GM23338 (cell line): ENCODE measurements around the gene CEMIP2. TPM values are rescaled to one million over a fixed set of nuclear protein-coding genes. Genes with fewer than 3 reads are reported as not detected.

Source experiments
- ATAC-seq: fragments of 200-7000 bp; cut with Tn5 transposase; 3 replicates; pipeline ENCODE4 v1.9.1; 2020
- DNase-seq: peaks from one replicate; pipeline ENCODE4 v3.0.0-alpha.2; 2015; ENCODE audit warnings: low spot score
- H2AFZ ChIP-seq: fragments of 200-600 bp; sonication (generic); 2 replicates; pipeline ENCODE4 v1.8.0; 2016; ENCODE audit warnings: antibody characterized with exemption, mild to moderate bottlenecking, moderate library complexity
- H3F3A ChIP-seq: fragments of 200-600 bp; sonication (generic); replicated peaks from 2 replicates; pipeline ENCODE4 v1.8.0; 2017; ENCODE audit warnings: antibody characterized with exemption, mixed run types, low read depth
- H3K27ac ChIP-seq: fragments of 200-600 bp; sonication (generic); 2 replicates; pipeline ENCODE4 v1.6.1; 2016; ENCODE audit warnings: low read depth
- H3K27me3 ChIP-seq: fragments of 200-600 bp; sonication (generic); 2 replicates; pipeline ENCODE4 v1.8.0; 2016; ENCODE audit warnings: mild to moderate bottlenecking, mixed run types, moderate library complexity; ENCODE audit not compliant: insufficient read depth
- H3K36me3 ChIP-seq: fragments of 200-600 bp; sonication (generic); 2 replicates; pipeline ENCODE4 v1.8.0; 2016; ENCODE audit warnings: mild to moderate bottlenecking; ENCODE audit not compliant: insufficient read depth
- H3K4me1 ChIP-seq: fragments of 200-600 bp; sonication (generic); 2 replicates; pipeline ENCODE4 v1.8.0; 2016; ENCODE audit warnings: mild to moderate bottlenecking, moderate library complexity; ENCODE audit not compliant: insufficient read depth
- H3K4me2 ChIP-seq: fragments of 200-600 bp; sonication (generic); 2 replicates; pipeline ENCODE4 v1.7.1; 2017; ENCODE audit warnings: mixed run types
- H3K4me3 ChIP-seq: fragments of 200-600 bp; sonication (generic); 2 replicates; pipeline ENCODE4 v1.6.1; 2016; ENCODE audit warnings: mixed run types
- H3K79me2 ChIP-seq: fragments of 200-600 bp; sonication (generic); replicated peaks from 2 replicates; pipeline ENCODE4 v1.8.0; 2017; ENCODE audit warnings: mild to moderate bottlenecking; ENCODE audit not compliant: insufficient read depth
- H3K9me2 ChIP-seq: fragments of 200-600 bp; sonication (generic); 2 replicates; pipeline ENCODE4 v1.8.0; 2017; ENCODE audit not compliant: insufficient read depth
- H4K20me1 ChIP-seq: fragments of 200-600 bp; sonication (generic); replicated peaks from 2 replicates; pipeline ENCODE4 v1.8.0; 2017; ENCODE audit warnings: mild to moderate bottlenecking; ENCODE audit not compliant: insufficient read depth
- H3K27ac Mint-ChIP-seq: 2 replicates; pipeline ENCODE4 v1.8.0; 2020; ENCODE audit warnings: inconsistent platforms, mild to moderate bottlenecking, moderate library complexity, mixed read lengths
- H3K27me3 Mint-ChIP-seq: 3 replicates; pipeline ENCODE4 v1.8.0; 2022; ENCODE audit warnings: low read depth, mild to moderate bottlenecking, moderate library complexity, mixed read lengths, inconsistent platforms; ENCODE audit not compliant: insufficient read depth, poor library complexity
- H3K36me3 Mint-ChIP-seq: 3 replicates; pipeline ENCODE4 v1.8.0; 2021; ENCODE audit warnings: low read depth, mild to moderate bottlenecking, inconsistent platforms, moderate library complexity, mixed read lengths
- H3K4me1 Mint-ChIP-seq: 3 replicates; pipeline ENCODE4 v1.8.0; 2020; ENCODE audit warnings: mild to moderate bottlenecking, inconsistent platforms, mixed read lengths
- H3K4me3 Mint-ChIP-seq: 3 replicates; pipeline ENCODE4 v1.8.0; 2021; ENCODE audit warnings: moderate library complexity, mild to moderate bottlenecking, inconsistent platforms, mixed read lengths
- H3K9me3 Mint-ChIP-seq: 3 replicates; pipeline ENCODE4 v1.8.0; 2020; ENCODE audit warnings: moderate library complexity, mild to moderate bottlenecking, inconsistent platforms, mixed read lengths
- EZH2 ChIP-seq: fragments of 200-600 bp; sonication (generic); IDR thresholded peaks from one replicate; pipeline ENCODE4 v1.8.0; 2017; ENCODE audit warnings: antibody characterized with exemption, mild to moderate bottlenecking, low read depth; ENCODE audit not compliant: unreplicated experiment
- EZH2phosphoT487 ChIP-seq: fragments of 200-600 bp; sonication (generic); IDR thresholded peaks from one replicate; pipeline ENCODE4 v1.8.1; 2018; ENCODE audit warnings: antibody characterized with exemption; ENCODE audit not compliant: unreplicated experiment
- POLR2AphosphoS5 ChIP-seq: IDR thresholded peaks from 2 replicates; pipeline ENCODE4 v1.6.1; 2016; ENCODE audit warnings: antibody characterized with exemption, low read depth
- ZNF114 ChIP-seq: fragments of 250-450 bp; sonication (Bioruptor Pico); IDR thresholded peaks from 2 replicates; pipeline ENCODE4 v1.5.0; 2020; ENCODE audit warnings: mild to moderate bottlenecking, moderate library complexity
- polyA plus RNA-seq: library from polyadenylated mRNA; unstranded; fragments of >200 nt; fragmentation: Nextera tagmentation; extraction: Ambion mirVana; gene quantifications from 2 replicates; pipeline ENCODE4 v1.2.1, GENCODE V29; 2016
- total RNA-seq: library from RNA; depleted of rRNA; stranded (reverse); fragments of >200 nt; shearing (Covaris generic); gene quantifications from 2 replicates; pipeline ENCODE4 v1.2.3, GENCODE V29; 2014
- TF ChIP-seq, protein P1 (sequence below): IDR thresholded peaks from one replicate; pipeline ENCODE4 v1.6.1; 2018; ENCODE audit warnings: antibody characterized with exemption; ENCODE audit not compliant: unreplicated experiment
- TF ChIP-seq, protein P2 (sequence below), 2 experiments: fragments of 200-600 bp in 1 of 2; sonication (generic) in 1 of 2; conservative IDR thresholded peaks; 2 replicates each; pipeline versions ENCODE4 v1.5.1 to v1.6.1; 2016 to 2017; ENCODE audit warnings: antibody characterized with exemption in 2 of 2, low read depth in 2 of 2, mild to moderate bottlenecking in 2 of 2, moderate library complexity in 1 of 2

Gene CEMIP2
- total and polyA plus RNA-seq, 2 experiments from 2014 or later: 23.0 to 76.7 TPM

GRCh38 chr9:71642056-71642455 lies 126.3 kb downstream of the CEMIP2 start (continued):
- TF ChIP-seq, protein P1, sequence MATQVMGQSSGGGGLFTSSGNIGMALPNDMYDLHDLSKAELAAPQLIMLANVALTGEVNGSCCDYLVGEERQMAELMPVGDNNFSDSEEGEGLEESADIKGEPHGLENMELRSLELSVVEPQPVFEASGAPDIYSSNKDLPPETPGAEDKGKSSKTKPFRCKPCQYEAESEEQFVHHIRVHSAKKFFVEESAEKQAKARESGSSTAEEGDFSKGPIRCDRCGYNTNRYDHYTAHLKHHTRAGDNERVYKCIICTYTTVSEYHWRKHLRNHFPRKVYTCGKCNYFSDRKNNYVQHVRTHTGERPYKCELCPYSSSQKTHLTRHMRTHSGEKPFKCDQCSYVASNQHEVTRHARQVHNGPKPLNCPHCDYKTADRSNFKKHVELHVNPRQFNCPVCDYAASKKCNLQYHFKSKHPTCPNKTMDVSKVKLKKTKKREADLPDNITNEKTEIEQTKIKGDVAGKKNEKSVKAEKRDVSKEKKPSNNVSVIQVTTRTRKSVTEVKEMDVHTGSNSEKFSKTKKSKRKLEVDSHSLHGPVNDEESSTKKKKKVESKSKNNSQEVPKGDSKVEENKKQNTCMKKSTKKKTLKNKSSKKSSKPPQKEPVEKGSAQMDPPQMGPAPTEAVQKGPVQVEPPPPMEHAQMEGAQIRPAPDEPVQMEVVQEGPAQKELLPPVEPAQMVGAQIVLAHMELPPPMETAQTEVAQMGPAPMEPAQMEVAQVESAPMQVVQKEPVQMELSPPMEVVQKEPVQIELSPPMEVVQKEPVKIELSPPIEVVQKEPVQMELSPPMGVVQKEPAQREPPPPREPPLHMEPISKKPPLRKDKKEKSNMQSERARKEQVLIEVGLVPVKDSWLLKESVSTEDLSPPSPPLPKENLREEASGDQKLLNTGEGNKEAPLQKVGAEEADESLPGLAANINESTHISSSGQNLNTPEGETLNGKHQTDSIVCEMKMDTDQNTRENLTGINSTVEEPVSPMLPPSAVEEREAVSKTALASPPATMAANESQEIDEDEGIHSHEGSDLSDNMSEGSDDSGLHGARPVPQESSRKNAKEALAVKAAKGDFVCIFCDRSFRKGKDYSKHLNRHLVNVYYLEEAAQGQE: no peak
- no peak for TF ChIP-seq EZH2
- TF ChIP-seq, protein P2, sequence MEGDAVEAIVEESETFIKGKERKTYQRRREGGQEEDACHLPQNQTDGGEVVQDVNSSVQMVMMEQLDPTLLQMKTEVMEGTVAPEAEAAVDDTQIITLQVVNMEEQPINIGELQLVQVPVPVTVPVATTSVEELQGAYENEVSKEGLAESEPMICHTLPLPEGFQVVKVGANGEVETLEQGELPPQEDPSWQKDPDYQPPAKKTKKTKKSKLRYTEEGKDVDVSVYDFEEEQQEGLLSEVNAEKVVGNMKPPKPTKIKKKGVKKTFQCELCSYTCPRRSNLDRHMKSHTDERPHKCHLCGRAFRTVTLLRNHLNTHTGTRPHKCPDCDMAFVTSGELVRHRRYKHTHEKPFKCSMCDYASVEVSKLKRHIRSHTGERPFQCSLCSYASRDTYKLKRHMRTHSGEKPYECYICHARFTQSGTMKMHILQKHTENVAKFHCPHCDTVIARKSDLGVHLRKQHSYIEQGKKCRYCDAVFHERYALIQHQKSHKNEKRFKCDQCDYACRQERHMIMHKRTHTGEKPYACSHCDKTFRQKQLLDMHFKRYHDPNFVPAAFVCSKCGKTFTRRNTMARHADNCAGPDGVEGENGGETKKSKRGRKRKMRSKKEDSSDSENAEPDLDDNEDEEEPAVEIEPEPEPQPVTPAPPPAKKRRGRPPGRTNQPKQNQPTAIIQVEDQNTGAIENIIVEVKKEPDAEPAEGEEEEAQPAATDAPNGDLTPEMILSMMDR (conservative IDR thresholded peaks at IDR 0.05; ENCODE audit: low read depth in 2 of 2): no peak
- no peak for TF ChIP-seq EZH2phosphoT487

DNA sequence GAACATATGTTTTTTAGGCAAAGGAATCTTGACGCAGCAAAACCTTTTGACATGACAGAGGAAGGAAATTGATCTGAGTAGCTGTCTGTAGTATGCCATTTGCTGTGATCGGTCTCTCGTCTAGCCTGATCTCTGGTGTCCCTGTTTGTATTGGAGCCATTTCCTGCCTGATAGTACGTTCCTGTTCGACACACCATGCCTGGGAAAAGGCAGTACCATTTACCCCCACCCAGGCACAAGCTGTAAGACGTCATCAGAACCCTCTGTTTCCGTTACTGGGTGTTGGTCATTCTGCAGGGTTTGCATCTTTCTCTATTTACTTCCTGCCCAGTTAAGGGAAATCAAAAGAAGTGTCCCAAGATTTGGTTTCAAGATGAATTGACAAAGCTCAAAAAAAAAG lies 129.7 kb downstream of the CEMIP2 start:
- no peak for DNase-seq
- H3K4me3 Mint-ChIP-seq: no peak overlapping the region
- no peaks in the 10 kb centered on the region; the same call in 1 of the 3 replicates for H3K4me1 Mint-ChIP-seq
- Histone ChIP-seq H3K4me2 (no peak overlapping the region), H3F3A (no peaks in the 10 kb centered on the region; the same call in 1 of the 2 replicates), H3K27ac (no peak overlapping the region), H3K9me2 (no peaks in the 10 kb centered on the region; the same call in 1 of the 2 replicates), H2AFZ (no peak overlapping the region), H3K79me2 (no peaks in the 10 kb centered on the region), H3K27me3 (no peaks in the 10 kb centered on the region), H3K4me3 (no peak overlapping the region), H3K4me1 (no peaks in the 10 kb centered on the region; the same call in 1 of the 2 replicates), H4K20me1 (no peaks in the 10 kb centered on the region), H3K36me3 (no peaks in the 10 kb centered on the region)
- H3K27ac Mint-ChIP-seq: no peak overlapping the region
- H3K9me3 Mint-ChIP-seq: no peaks in the 10 kb centered on the region
- peaks cover 4% of the 10 kb centered on the region for H3K27me3 Mint-ChIP-seq
- no peak for ATAC-seq
- no peaks in the 10 kb centered on the region for H3K36me3 Mint-ChIP-seq
- no peak for TF ChIP-seq EZH2phosphoT487
- TF ChIP-seq, protein P2 (conservative IDR thresholded peaks at IDR 0.05; ENCODE audit: low read depth in 2 of 2): no peak
- TF ChIP-seq ZNF114 (CRISPR knock-in tag): no peak
- no peak for TF ChIP-seq POLR2AphosphoS5
- TF ChIP-seq, protein P1: no peak
